Parathyroid adenoma (tissue), 2 donors: ENCODE results near the gene YJU2.
"Not testable (repeated sequence)": the region's sequence is repeated elsewhere in the genome, so short reads cannot be mapped to it uniquely, and the experiment has no call there.

ENCODE experiments used
- H2AFZ ChIP-seq: fragments of 300-600 bp; sonication (generic); one replicate; pipeline ENCODE4 v1.7.0; 2017; ENCODE audit warnings: antibody characterized with exemption, mild to moderate bottlenecking
- H3K27ac ChIP-seq: fragments of 300-600 bp; sonication (generic); one replicate; pipeline ENCODE4 v1.7.0; 2017
- H3K27me3 ChIP-seq: fragments of 300-600 bp; sonication (generic); one replicate; pipeline ENCODE4 v1.7.0; 2017; ENCODE audit warnings: low read length; ENCODE audit not compliant: control insufficient read depth, insufficient read depth
- H3K36me3 ChIP-seq: fragments of 300-600 bp; sonication (generic); one replicate; pipeline ENCODE4 v1.7.0; 2017; ENCODE audit warnings: low read length; ENCODE audit not compliant: control insufficient read depth, insufficient read depth
- H3K4me1 ChIP-seq: fragments of 300-600 bp; sonication (generic); one replicate; pipeline ENCODE4 v1.7.0; 2017; ENCODE audit warnings: control low read depth
- H3K4me2 ChIP-seq: fragments of 300-600 bp; sonication (generic); one replicate; pipeline ENCODE4 v1.7.0; 2017; ENCODE audit warnings: low read length
- H3K4me3 ChIP-seq: fragments of 300-600 bp; sonication (generic); one replicate; pipeline ENCODE4 v1.7.0; 2017; ENCODE audit warnings: low read depth, low read length
- H3K79me2 ChIP-seq: fragments of 300-600 bp; sonication (generic); one replicate; pipeline ENCODE4 v1.7.0; 2017; ENCODE audit warnings: control low read depth
- H3K9ac ChIP-seq: fragments of 300-600 bp; sonication (generic); one replicate; pipeline ENCODE4 v1.7.0; 2017; ENCODE audit warnings: mild to moderate bottlenecking
- H3K9me3 ChIP-seq: fragments of 300-600 bp; sonication (generic); one replicate; pipeline ENCODE4 v1.7.0; 2017; ENCODE audit warnings: low read length; ENCODE audit not compliant: control insufficient read depth
- CTCF ChIP-seq: fragments of 300-600 bp; sonication (generic); IDR thresholded peaks from one replicate; pipeline ENCODE4 v1.7.0; 2017; ENCODE audit warnings: antibody characterized with exemption, mild to moderate bottlenecking
- donor health status: primary hyperparathyroidism.

The YJU2 gene

GRCh38 chr19:4238831-4239230 is 8.0 kb upstream of the YJU2 start:
- Histone ChIP-seq H3K27me3 (no peaks in the 10 kb centered on the region), H3K4me3 (no peak overlapping the region), H3K4me1 (no peaks in the 10 kb centered on the region), H3K9me3 (no peaks in the 10 kb centered on the region), H2AFZ (no peak overlapping the region), H3K4me2 (no peak overlapping the region), H3K9ac (no peak overlapping the region), H3K27ac (no peak overlapping the region), H3K36me3 (no peaks in the 10 kb centered on the region), H3K79me2 (no peaks in the 10 kb centered on the region)
- TF ChIP-seq CTCF: no peak

GRCh38 chr19:4241824-4242430 is 5.0 kb upstream of the YJU2 start:
- Histone ChIP-seq H2AFZ (no peak overlapping the region), H3K27ac (no peak overlapping the region), H3K4me2 (no peak overlapping the region), H3K9ac (no peak overlapping the region), H3K36me3 (no peaks in the 10 kb centered on the region), H3K4me3 (no peak overlapping the region), H3K9me3 (no peaks in the 10 kb centered on the region), H3K27me3 (no peaks in the 10 kb centered on the region), H3K79me2 (no peaks in the 10 kb centered on the region), H3K4me1 (no peaks in the 10 kb centered on the region)
- TF ChIP-seq CTCF: no peak

- not testable (repeated sequence) for H3K79me2 ChIP-seq, H3K36me3 ChIP-seq, H3K27ac ChIP-seq, H3K4me2 ChIP-seq, H3K4me3 ChIP-seq, H3K27me3 ChIP-seq, H3K4me1 ChIP-seq, H3K9me3 ChIP-seq, H3K9ac ChIP-seq
- peak overlapping the region; percentile 100 for H2AFZ ChIP-seq
Observed at GRCh38 chr19:4245938-4246337, 942 bp upstream of the YJU2 start.

- H3K36me3 ChIP-seq: no peaks in the 10 kb centered on the region
- H3K4me1 ChIP-seq: no peaks in the 10 kb centered on the region
Observed at GRCh38 chr19:4256563-4256962, 9.7 kb downstream of the YJU2 start.

GRCh38 chr19:4257025-4257424 is 10.1 kb downstream of the YJU2 start:
- peaks cover 3% of the 10 kb centered on the region for H3K79me2 ChIP-seq
- no peak overlapping the region for H2AFZ ChIP-seq
- H3K4me2 ChIP-seq: no peak overlapping the region
- no peak overlapping the region for H3K4me3 ChIP-seq
- H3K36me3 ChIP-seq: no peaks in the 10 kb centered on the region
- H3K9ac ChIP-seq: no peak overlapping the region
- H3K4me1 ChIP-seq: no peaks in the 10 kb centered on the region
- no peaks in the 10 kb centered on the region for H3K27me3 ChIP-seq
- no peak overlapping the region for H3K27ac ChIP-seq
- TF ChIP-seq CTCF: no peak
- no peaks in the 10 kb centered on the region for H3K9me3 ChIP-seq

More at GRCh38 chr19:4256563-4256962, 9.7 kb downstream of the YJU2 start:
- no peaks in the 10 kb centered on the region for H3K9me3 ChIP-seq
- H3K4me2 ChIP-seq: no peak overlapping the region
- no peak overlapping the region for H3K4me3 ChIP-seq
- H2AFZ ChIP-seq: no peak overlapping the region
- H3K79me2 ChIP-seq: peaks cover 3% of the 10 kb centered on the region
- no peaks in the 10 kb centered on the region for H3K27me3 ChIP-seq
- TF ChIP-seq CTCF: no peak
- H3K9ac ChIP-seq: no peak overlapping the region
- no peak overlapping the region for H3K27ac ChIP-seq
